Measurements from ENCODE around the gene SF3B5.

DNA sequence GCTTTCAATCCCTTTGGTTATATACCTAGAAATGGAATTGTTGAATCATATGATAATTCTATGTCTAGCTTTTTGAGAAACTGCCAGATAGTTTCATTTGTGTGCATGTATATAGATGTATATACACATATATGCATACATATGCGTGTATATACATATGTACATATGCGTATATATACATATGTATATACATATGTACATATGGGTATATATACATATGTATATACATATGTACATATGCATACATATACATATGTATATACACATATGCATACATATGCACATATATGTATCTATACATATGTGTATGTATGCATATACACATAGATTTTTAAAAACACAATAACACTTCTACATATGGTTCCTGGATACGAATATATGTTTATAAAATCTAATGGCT is 8.4 kb downstream of the SF3B5 start:
- TF ChIP-seq, protein P1, sequence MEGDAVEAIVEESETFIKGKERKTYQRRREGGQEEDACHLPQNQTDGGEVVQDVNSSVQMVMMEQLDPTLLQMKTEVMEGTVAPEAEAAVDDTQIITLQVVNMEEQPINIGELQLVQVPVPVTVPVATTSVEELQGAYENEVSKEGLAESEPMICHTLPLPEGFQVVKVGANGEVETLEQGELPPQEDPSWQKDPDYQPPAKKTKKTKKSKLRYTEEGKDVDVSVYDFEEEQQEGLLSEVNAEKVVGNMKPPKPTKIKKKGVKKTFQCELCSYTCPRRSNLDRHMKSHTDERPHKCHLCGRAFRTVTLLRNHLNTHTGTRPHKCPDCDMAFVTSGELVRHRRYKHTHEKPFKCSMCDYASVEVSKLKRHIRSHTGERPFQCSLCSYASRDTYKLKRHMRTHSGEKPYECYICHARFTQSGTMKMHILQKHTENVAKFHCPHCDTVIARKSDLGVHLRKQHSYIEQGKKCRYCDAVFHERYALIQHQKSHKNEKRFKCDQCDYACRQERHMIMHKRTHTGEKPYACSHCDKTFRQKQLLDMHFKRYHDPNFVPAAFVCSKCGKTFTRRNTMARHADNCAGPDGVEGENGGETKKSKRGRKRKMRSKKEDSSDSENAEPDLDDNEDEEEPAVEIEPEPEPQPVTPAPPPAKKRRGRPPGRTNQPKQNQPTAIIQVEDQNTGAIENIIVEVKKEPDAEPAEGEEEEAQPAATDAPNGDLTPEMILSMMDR (IDR thresholded peaks at IDR 0.05): no peak
- no peak for TF ChIP-seq POLR2A (IDR thresholded peaks at IDR 0.05)

Measured in right lobe of liver (tissue), 4 donors.